ENCODE data around the gene AATK.

DNA sequence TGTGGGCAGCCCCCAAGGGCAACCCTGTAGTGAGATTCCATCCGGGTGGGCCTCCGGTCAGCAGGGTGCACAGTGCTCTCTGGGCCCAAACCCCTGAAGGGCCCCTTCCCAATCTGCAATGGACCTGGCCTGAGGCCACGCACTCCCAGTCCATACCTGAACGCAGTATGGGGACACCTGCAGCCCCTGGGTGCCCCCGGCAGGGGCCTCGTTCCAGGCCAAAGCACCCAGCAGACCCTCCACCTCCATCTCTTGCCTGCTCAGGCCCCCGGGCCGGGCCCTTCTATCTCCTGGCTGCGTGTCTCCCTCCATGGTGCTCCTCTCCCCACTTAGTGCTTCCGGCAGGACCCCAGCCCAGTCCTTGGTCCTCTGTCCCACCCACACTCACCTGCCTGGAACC is 17.3 kb upstream of the AATK start:
- TF ChIP-seq, protein P1, sequence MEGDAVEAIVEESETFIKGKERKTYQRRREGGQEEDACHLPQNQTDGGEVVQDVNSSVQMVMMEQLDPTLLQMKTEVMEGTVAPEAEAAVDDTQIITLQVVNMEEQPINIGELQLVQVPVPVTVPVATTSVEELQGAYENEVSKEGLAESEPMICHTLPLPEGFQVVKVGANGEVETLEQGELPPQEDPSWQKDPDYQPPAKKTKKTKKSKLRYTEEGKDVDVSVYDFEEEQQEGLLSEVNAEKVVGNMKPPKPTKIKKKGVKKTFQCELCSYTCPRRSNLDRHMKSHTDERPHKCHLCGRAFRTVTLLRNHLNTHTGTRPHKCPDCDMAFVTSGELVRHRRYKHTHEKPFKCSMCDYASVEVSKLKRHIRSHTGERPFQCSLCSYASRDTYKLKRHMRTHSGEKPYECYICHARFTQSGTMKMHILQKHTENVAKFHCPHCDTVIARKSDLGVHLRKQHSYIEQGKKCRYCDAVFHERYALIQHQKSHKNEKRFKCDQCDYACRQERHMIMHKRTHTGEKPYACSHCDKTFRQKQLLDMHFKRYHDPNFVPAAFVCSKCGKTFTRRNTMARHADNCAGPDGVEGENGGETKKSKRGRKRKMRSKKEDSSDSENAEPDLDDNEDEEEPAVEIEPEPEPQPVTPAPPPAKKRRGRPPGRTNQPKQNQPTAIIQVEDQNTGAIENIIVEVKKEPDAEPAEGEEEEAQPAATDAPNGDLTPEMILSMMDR (conservative IDR thresholded peaks at IDR 0.05): no peak
- no peak for TF ChIP-seq EZH2 (IDR thresholded peaks at IDR 0.05; ENCODE audit: low read depth)
